Liver (tissue), 9 donors: ENCODE measurements around the gene ZNF438. TPM values are rescaled to one million over a fixed set of nuclear protein-coding genes. Genes with fewer than 3 reads are reported as not detected.
"Not testable (repeated sequence)": the region's sequence is repeated elsewhere in the genome, so short reads cannot be mapped to it uniquely, and the experiment has no call there.

Experiments
- DNase-seq: peaks from one replicate; pipeline ENCODE4 v3.0.0-alpha.2; 2017; ENCODE audit warnings: low spot score
- H3K27ac ChIP-seq, 2 donors: one replicate each; pipeline ENCODE4 v1.7.0; 2013; ENCODE audit warnings: inconsistent platforms in 2 of 2, low read length in 2 of 2, control low read depth in 1 of 2, low read depth in 1 of 2, mild to moderate bottlenecking in 1 of 2
- H3K27me3 ChIP-seq, 4 donors: one replicate each; pipeline versions ENCODE4 v1.6.1 to v1.7.0; 2013; ENCODE audit warnings: low read length in 3 of 4, inconsistent platforms in 1 of 4, mild to moderate bottlenecking in 1 of 4, moderate library complexity in 1 of 4; ENCODE audit not compliant: control insufficient read depth in 4 of 4, insufficient read depth in 4 of 4
- H3K36me3 ChIP-seq, 4 donors: one replicate each; pipeline versions ENCODE4 v1.6.1 to v1.7.0; 2013; ENCODE audit warnings: low read length in 3 of 4, mild to moderate bottlenecking in 3 of 4, low read depth in 1 of 4, moderate library complexity in 1 of 4; ENCODE audit not compliant: control insufficient read depth in 4 of 4, insufficient read depth in 3 of 4
- H3K4me1 ChIP-seq, 4 donors: one replicate each; pipeline versions ENCODE4 v1.6.1 to v1.7.0; 2013; ENCODE audit warnings: low read length in 3 of 4, mild to moderate bottlenecking in 3 of 4, moderate library complexity in 1 of 4; ENCODE audit not compliant: control insufficient read depth in 4 of 4, insufficient read depth in 4 of 4
- H3K4me3 ChIP-seq, 3 donors: one replicate each; pipeline versions ENCODE4 v1.6.1 to v1.7.0; 2013; ENCODE audit warnings: low read length in 3 of 3, control low read depth in 1 of 3, low read depth in 1 of 3, mild to moderate bottlenecking in 1 of 3
- H3K9ac ChIP-seq, 2 donors: one replicate each; pipeline ENCODE4 v1.7.0; 2013; ENCODE audit warnings: low read length in 2 of 2, mild to moderate bottlenecking in 2 of 2, moderate library complexity in 2 of 2, control low read depth in 1 of 2, low read depth in 1 of 2
- H3K9me3 ChIP-seq, 4 donors: one replicate each; pipeline versions ENCODE4 v1.6.1 to v1.7.0; 2013; ENCODE audit warnings: low read length in 3 of 4; ENCODE audit not compliant: control insufficient read depth in 4 of 4
- ATF3 ChIP-seq: IDR thresholded peaks from 2 replicates; pipeline ENCODE4 v1.6.1; 2016; ENCODE audit warnings: antibody characterized with exemption
- FOXA1 ChIP-seq: IDR thresholded peaks from 2 replicates; pipeline ENCODE4 v1.6.1; 2016; ENCODE audit warnings: antibody characterized with exemption
- GABPA ChIP-seq, 2 donors: IDR thresholded peaks in 1 of 2; conservative IDR thresholded peaks in 1 of 2; 2 replicates each; pipeline ENCODE4 v1.6.1; 2016; ENCODE audit warnings: antibody characterized with exemption in 2 of 2, mild to moderate bottlenecking in 1 of 2, moderate library complexity in 1 of 2
- HNF4A ChIP-seq, 2 donors: conservative IDR thresholded peaks; 2 replicates each; pipeline ENCODE4 v1.6.1; 2016; ENCODE audit warnings: antibody characterized with exemption in 2 of 2, mild to moderate bottlenecking in 2 of 2
- HNF4G ChIP-seq: IDR thresholded peaks from 2 replicates; pipeline ENCODE4 v1.6.1; 2016; ENCODE audit warnings: antibody characterized with exemption
- MAX ChIP-seq: IDR thresholded peaks from 2 replicates; pipeline ENCODE4 v1.6.1; 2016; ENCODE audit warnings: antibody characterized with exemption
- NR2F2 ChIP-seq: IDR thresholded peaks from 2 replicates; pipeline ENCODE4 v1.6.1; 2016; ENCODE audit warnings: antibody characterized with exemption
- RXRA ChIP-seq, 2 donors: IDR thresholded peaks; 2 replicates each; pipeline ENCODE4 v1.6.1; 2017 to 2018; ENCODE audit warnings: antibody characterized with exemption in 2 of 2, mild to moderate bottlenecking in 1 of 2
- TAF1 ChIP-seq: conservative IDR thresholded peaks from 2 replicates; pipeline ENCODE4 v1.6.1; 2016; ENCODE audit warnings: antibody characterized with exemption, mild to moderate bottlenecking
- YY1 ChIP-seq: IDR thresholded peaks from 2 replicates; pipeline ENCODE4 v1.6.1; 2016; ENCODE audit warnings: antibody characterized with exemption, mild to moderate bottlenecking
- WGBS: extraction: QIAGEN DNeasy Blood & Tissue Kit; methylation state at CpG from one replicate; pipeline ENCODE4 v1.1.7; 2013; 5-methylcytosine and 5-hydroxymethylcytosine counted together
- polyA plus RNA-seq, 2 donors: library from polyadenylated mRNA; stranded (reverse) in 1 of 2; unstranded in 1 of 2; fragments of 200-250 nt in 1 of 2; fragments of >200 nt in 1 of 2; fragmentation: Nextera tagmentation in 1 of 2; extraction: Ambion mirVana in 1 of 2; gene quantifications; one replicate each; pipeline versions ENCODE4 v1.2.1 to v1.2.3, GENCODE V29; 2013 to 2015
- total RNA-seq, 2 donors: library from RNA; depleted of rRNA; stranded (reverse); fragments of >200 nt; gene quantifications; one replicate each; pipeline ENCODE4 v1.2.3, GENCODE V29; 2014
- TF ChIP-seq, protein P1 (sequence below): IDR thresholded peaks from 2 replicates; pipeline ENCODE4 v1.6.1; 2016; ENCODE audit warnings: antibody characterized with exemption, mild to moderate bottlenecking
- TF ChIP-seq, protein P2 (sequence below): IDR thresholded peaks from 2 replicates; pipeline ENCODE4 v1.6.1; 2016; ENCODE audit warnings: antibody characterized with exemption
- donor health status: healthy.
- donor health status: healthy.
- donor health status: healthy.
- donor health status: healthy.
- donor health status: healthy.

Gene ZNF438
- total and polyA plus RNA-seq, 4 donors, result 1.9 to 2.9 (median 2.2) TPM

GRCh38 chr10:30984563-30985328 is 46.9 kb downstream of the ZNF438 start:
- Histone ChIP-seq H3K36me3 (peaks cover 0 to 2% (median 0%) of the 10 kb centered on the region in 4 donors), H3K27ac (no peak overlapping the region), H3K4me1 (peaks cover 0 to 9% (median 6%) of the 10 kb centered on the region in 4 donors), H3K27me3 (no peaks in the 10 kb centered on the region), H3K9ac (no peak overlapping the region), H3K4me3 (no peak overlapping the region), H3K9me3 (no peaks in the 10 kb centered on the region)
- TF ChIP-seq HNF4G (no peak), MAX (no peak), GABPA (IDR thresholded peaks at IDR 0.05 in 1 of 2, conservative IDR thresholded peaks at IDR 0.05 in 1 of 2) (no peak), ATF3 (no peak), YY1 (no peak), TAF1 (no peak)
- TF ChIP-seq, protein P1, sequence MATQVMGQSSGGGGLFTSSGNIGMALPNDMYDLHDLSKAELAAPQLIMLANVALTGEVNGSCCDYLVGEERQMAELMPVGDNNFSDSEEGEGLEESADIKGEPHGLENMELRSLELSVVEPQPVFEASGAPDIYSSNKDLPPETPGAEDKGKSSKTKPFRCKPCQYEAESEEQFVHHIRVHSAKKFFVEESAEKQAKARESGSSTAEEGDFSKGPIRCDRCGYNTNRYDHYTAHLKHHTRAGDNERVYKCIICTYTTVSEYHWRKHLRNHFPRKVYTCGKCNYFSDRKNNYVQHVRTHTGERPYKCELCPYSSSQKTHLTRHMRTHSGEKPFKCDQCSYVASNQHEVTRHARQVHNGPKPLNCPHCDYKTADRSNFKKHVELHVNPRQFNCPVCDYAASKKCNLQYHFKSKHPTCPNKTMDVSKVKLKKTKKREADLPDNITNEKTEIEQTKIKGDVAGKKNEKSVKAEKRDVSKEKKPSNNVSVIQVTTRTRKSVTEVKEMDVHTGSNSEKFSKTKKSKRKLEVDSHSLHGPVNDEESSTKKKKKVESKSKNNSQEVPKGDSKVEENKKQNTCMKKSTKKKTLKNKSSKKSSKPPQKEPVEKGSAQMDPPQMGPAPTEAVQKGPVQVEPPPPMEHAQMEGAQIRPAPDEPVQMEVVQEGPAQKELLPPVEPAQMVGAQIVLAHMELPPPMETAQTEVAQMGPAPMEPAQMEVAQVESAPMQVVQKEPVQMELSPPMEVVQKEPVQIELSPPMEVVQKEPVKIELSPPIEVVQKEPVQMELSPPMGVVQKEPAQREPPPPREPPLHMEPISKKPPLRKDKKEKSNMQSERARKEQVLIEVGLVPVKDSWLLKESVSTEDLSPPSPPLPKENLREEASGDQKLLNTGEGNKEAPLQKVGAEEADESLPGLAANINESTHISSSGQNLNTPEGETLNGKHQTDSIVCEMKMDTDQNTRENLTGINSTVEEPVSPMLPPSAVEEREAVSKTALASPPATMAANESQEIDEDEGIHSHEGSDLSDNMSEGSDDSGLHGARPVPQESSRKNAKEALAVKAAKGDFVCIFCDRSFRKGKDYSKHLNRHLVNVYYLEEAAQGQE, result no peak
- TF ChIP-seq, protein P2, sequence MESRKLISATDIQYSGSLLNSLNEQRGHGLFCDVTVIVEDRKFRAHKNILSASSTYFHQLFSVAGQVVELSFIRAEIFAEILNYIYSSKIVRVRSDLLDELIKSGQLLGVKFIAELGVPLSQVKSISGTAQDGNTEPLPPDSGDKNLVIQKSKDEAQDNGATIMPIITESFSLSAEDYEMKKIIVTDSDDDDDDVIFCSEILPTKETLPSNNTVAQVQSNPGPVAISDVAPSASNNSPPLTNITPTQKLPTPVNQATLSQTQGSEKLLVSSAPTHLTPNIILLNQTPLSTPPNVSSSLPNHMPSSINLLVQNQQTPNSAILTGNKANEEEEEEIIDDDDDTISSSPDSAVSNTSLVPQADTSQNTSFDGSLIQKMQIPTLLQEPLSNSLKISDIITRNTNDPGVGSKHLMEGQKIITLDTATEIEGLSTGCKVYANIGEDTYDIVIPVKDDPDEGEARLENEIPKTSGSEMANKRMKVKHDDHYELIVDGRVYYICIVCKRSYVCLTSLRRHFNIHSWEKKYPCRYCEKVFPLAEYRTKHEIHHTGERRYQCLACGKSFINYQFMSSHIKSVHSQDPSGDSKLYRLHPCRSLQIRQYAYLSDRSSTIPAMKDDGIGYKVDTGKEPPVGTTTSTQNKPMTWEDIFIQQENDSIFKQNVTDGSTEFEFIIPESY, result no peak
- WGBS, result 91% methylated on average over 4 of the region's 4 CpGs
- no peak for DNase-seq

DNA sequence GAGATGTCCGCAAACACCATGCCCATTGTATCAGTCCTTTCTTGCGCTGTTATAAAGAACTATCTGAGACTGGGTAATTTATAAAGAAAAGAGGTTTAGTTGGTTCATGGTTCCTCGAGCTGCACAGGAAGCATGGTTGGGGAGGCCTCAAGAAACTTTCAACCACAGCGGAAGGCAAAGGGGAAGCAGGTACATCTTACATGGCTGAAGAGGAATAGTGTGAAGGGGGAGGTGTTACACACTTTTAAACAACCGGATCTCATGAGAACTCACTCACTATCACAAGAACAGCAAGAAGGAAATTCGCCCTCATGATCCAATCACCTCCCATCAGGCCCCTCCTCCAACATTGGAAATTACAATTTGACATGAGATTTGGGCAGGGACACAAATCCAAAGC is 48.5 kb downstream of the ZNF438 start:
- H3K4me1 ChIP-seq, H3K36me3 ChIP-seq, H3K27me3 ChIP-seq, H3K9ac ChIP-seq, H3K9me3 ChIP-seq, H3K4me3 ChIP-seq, DNase-seq, H3K27ac ChIP-seq: not testable (repeated sequence)
- 94% methylated on average over 6 of the region's 6 CpGs for WGBS

DNA sequence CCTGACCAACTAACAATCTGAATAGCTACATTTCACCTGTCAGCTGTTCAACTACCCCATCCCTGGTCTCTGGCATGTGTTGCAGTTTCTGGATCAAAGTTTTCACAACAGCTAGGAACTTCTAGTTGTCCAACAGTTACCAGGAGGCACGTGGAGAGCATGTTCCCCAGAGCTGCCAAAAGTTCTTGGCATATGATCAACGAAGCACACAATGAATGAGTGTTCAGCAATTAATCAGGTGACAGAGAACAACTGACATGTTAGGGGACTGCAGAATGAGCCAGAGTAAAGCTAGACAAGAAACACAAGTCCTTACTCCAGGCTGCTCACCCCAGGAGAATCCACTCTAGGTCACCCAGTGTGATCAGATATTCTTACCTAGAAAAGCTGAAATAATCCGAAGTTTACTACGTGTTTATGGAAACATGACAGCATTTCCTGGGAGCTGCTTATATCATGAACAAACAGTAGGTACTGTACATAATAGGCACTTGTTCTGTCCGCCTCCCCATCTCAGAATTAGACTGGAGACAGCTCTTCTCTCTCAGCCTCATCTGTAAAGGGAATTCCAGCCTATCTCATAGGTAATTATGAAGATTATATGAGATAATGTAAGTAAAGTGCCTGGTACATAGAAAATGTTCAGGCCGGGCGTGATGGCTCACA is 50.6 kb downstream of the ZNF438 start:
- H3K4me1 ChIP-seq, result peaks cover 0 to 9% (median 6%) of the 10 kb centered on the region in 4 donors
- no peaks in the 10 kb centered on the region for H3K27me3 ChIP-seq
- peak overlapping the region; percentile 47 to 49 for H3K9ac ChIP-seq
- no peak for DNase-seq
- WGBS, result 46% methylated on average over 7 of the region's 7 CpGs
- no peak overlapping the region for H3K4me3 ChIP-seq
- no peaks in the 10 kb centered on the region for H3K9me3 ChIP-seq
- peaks cover 0 to 2% (median 0%) of the 10 kb centered on the region in 4 donors for H3K36me3 ChIP-seq
- H3K27ac ChIP-seq, result peak overlapping the region; percentile 73 to 78
- TF ChIP-seq HNF4A (conservative IDR thresholded peaks at IDR 0.05) (peak; percentile 47 to 82), FOXA1 (peak; percentile 64), RXRA (IDR thresholded peaks at IDR 0.05) (peak; percentile 56 to 88), ATF3 (peak; percentile 65), NR2F2 (no peak)
- TF ChIP-seq, protein P2, result peak; percentile 83
- TF ChIP-seq, protein P1, result no peak
